Renal cortical epithelial cell (primary cell): ENCODE measurements around the gene PPM1E. TPM values are rescaled to one million over a fixed set of nuclear protein-coding genes. Genes with fewer than 3 reads are reported as not detected.
"Not testable (repeated sequence)": the region's sequence is repeated elsewhere in the genome, so short reads cannot be mapped to it uniquely, and the experiment has no call there.

Experiments
- DNase-seq: peaks from one replicate; pipeline ENCODE4 v3.0.0-alpha.2; 2011; ENCODE audit warnings: low read depth
- total RNA-seq: library from RNA; depleted of rRNA; stranded (reverse); fragments of >200 nt; gene quantifications from 2 replicates; pipeline ENCODE4 v1.2.3, GENCODE V29; 2014

Gene PPM1E
- total RNA-seq, 1 donor from 2014 or later = 0.89 TPM

- DNase-seq = no peak
Observed at GRCh38 chr17:58947824-58948223, 192.2 kb downstream of the PPM1E start.

GRCh38 chr17:58954358-58954757 lies 198.7 kb downstream of the PPM1E start:
- not testable (repeated sequence) for DNase-seq

GRCh38 chr17:58956997-58957724 lies 201.5 kb downstream of the PPM1E start:
- peak; percentile 51 for DNase-seq

- not testable (repeated sequence) for DNase-seq
Observed at GRCh38 chr17:58957725-58958073, 202.0 kb downstream of the PPM1E start.

- peak; percentile 94 for DNase-seq
Observed at GRCh38 chr17:58960068-58960467, 204.4 kb downstream of the PPM1E start.

GRCh38 chr17:58965221-58965620 lies 209.6 kb downstream of the PPM1E start:
- DNase-seq = no peak

DNA sequence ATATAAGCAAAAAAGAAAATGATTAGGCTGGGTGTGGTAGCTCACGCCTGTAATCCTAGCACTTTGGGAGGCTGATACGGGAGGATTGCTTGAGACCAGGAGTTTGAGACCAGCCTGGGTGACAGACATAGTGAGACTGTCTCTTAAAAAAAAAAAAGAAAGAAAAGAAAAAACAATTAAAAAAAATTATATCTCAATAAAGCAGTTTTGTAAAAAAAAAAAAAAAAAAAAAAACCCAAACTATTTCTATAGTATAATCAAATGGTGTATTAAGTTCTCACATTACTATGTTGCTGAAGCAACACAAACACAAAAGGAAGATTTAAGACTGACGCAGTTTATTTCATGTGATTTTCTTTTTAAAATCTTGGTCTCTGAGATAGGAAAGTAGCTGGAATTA lies 210.6 kb downstream of the PPM1E start:
- DNase-seq = no peak

DNA sequence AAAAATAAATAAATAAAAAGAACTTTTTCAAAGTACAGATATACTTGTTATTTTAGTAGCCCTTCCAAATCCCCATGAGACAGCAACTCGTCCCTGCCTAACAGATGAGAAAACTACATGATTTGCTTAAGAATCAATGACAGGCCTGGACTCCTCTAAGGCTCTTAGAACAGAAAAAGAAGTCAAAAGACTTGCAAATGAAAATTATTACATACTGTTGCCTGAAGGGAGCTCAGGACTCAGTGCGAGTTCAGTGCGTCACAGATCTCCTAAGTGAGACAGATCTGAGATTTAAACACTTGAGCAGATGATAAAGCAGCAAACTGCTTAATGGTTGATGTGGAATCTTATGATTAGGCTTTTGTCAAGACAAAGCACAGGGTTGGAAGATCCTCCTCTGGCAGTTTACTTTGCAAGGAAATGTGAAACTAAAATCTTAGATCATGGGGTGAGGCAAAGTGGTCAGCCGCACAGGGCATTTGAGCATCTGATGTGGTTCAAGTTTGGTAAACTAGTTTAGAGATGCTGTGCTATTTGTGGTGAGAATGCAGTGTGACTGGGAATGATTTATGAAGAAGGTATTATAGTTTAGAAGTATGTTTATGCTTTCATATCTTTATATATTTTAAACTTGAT lies 212.9 kb downstream of the PPM1E start:
- DNase-seq = peak; percentile 21

GRCh38 chr17:58969156-58969555 lies 213.5 kb downstream of the PPM1E start:
- DNase-seq = peak; percentile 95

- DNase-seq = no peak
Observed at GRCh38 chr17:58969612-58970011, 214.0 kb downstream of the PPM1E start.

DNA sequence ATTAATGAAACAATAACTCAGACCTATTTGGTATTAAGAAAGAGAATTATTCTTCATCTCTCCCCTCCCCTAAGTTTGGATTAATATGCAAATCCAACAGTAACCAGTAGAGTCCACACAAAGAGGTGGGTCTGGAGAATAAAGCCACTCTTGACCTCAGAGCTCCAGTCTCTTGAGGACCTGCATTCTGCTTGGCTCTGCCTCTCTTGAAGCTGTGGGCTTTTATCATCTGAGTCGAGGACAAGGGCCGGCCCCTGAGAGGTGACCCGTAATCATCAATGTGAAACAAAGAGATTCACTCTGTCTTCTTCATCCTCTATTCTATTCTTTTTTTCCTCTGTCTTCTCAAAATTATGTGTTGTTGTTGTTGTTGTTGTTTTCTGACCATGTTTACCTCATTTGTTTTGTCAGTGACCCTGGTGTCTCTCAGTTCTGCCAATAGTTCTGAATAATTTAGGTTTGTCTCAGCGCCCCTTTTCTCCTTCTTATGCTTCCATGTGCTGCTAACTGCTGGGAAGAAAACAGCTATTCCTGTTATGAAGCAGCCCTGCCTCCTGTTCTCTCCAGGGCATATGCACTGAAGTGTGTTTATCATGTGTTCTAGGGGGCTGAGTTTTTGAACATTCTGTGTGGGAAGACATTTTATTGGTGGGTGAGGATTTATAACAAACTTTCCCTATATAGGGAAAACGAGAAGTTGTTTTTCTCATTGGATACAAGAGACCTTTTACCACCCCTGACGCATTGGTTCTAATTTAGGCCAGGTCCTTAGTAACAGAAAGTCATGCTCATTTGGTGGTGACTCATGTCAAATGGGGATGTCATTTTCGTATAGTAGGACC lies 215.2 kb downstream of the PPM1E start:
- DNase-seq = no peak

- DNase-seq = no peak
Observed at GRCh38 chr17:58974354-58974753, 218.7 kb downstream of the PPM1E start.

- no peak for DNase-seq
Observed at GRCh38 chr17:58976541-58976940, 220.9 kb downstream of the PPM1E start.

- DNase-seq = no peak
Observed at GRCh38 chr17:58980706-58981481, 225.2 kb downstream of the PPM1E start.

DNA sequence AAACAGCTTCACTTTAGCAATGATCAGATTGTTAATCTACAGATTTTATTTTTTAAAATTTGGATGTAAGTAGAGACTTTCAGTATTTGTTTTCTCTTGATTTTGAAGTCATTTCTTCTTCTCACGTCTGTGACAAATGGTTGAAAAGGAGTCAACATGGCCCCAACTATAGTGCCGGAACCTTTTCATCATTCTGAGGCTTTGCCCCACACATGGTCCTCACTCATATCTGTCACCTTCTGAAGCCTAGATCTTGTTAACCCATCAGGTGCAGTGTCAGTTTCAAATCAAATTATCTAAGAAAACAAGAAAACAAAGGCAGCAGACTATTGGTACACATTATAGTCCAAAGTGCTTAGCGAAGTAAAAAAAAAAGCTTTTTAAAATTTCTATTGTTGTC lies 227.0 kb downstream of the PPM1E start:
- DNase-seq = no peak

DNA sequence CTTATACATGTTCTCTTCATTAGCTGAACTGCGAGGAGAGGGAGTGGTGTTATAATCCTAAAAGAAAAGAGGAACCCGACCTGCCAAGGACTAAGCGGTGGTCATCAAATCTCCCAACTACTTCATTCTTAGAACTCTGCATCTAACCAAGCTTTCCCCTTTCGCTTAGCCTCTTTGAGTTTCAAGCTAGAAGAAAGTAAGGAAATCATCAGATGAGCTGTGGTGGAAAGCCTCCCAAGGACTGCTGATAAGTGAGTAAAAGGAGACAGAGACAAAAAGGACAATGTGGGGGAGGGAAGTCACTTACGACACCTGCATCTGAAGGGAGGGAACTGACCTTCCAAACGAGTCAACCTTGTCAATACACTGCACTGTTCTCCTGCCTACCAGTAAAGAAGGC lies 229.7 kb downstream of the PPM1E start:
- no peak for DNase-seq

GRCh38 chr17:58985971-58986370 lies 230.3 kb downstream of the PPM1E start:
- no peak for DNase-seq

DNA sequence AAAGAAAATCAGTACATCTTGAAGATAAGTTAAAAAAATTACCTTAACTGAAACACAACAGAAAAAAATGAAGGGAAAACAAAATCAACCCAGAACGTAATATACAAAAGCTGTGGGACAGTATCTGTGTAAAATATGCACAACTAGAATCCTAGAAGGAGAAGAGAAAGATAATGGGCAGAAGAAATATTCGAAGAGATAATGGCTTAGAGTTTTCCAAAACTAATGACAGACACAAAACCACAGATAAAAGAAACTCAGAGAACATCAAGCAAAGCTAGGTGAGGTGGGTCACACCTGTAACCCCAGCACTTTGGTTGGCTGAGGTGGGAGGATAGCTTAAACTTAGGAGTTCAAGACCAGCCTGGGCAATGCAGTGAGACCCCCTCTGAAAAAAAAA lies 234.0 kb downstream of the PPM1E start:
- DNase-seq = no peak

- peak; percentile 100 for DNase-seq
Observed at GRCh38 chr17:58991718-58992331, 236.2 kb downstream of the PPM1E start.

GRCh38 chr17:58993311-58993710 lies 237.7 kb downstream of the PPM1E start:
- DNase-seq = peak; percentile 38

DNA sequence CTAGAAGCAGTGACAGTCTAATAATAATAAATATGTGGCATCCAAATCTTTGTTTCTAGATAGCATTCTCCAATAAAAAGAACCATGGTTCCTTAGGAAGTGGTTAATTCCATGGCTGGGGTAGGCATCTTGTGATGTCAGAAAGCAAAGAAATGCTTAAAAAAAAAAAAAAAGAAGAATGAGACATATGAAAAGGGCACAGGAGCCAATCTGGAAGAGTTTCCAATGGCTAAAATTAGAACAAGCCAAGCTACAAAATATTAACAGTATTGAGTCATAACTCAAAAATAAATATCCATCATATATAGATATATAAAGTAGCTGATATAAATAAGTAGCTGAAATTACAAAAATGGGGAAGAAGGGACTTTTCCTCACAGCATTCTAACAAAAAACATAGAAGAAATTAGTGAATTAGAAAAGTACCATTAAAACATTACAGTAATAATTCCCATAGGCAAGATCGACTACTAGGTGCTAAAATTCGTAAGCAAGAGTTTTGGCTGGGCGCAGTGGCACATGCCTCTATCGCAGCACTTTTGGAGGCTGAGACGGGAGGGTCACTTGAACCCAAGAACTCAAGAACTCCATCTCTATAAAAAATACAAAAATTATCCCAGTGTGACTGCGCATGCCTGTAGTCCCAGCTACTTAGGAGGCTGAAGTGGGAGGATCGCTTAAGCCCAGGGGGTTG lies 239.7 kb downstream of the PPM1E start:
- no peak for DNase-seq
